ENCODE measurements around the gene CDK5R1.

CDK5R1 gene

DNA sequence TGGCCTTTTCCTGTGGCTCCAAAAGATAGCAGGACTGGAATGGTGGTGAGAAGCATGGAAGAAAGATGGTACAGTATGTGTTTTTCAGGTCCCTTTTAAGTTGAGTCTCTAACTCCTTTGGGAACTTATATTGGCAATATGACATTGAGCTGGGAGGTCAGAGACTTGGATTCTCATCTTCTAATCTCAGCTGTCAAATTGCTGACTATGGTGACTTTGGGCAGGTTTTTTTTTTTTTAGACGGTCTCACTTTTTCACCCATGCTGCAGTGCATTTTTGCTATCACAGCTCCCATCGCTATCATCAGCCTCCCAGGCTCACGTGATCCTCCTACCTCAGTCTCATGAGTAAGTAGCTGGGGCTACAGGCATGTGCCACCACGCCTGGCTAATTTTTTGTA, 15.1 kb upstream of the CDK5R1 start:
- DNase-seq (ENCODE audit: low read depth), result no peak

DNA sequence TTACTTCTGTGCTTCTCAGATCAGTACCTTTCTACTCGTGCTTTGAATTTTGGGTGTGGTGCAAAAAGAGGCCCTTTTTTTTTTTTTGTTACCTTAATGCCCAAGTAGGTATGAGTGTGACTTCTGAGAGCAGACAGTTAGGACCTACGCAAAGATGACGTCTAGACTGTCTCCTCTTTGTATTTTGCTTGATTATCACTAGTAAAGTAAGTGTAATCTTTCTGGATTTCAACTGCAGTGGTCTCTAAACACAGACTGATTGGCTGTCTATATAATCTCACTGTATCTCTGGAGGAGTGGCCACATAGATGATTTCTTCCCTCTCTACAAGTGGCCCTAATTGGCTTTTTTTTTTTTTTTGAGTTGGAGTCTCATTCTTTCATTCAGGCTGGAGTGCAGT, 11.5 kb upstream of the CDK5R1 start:
- no peak for DNase-seq (ENCODE audit: low read depth)

DNA sequence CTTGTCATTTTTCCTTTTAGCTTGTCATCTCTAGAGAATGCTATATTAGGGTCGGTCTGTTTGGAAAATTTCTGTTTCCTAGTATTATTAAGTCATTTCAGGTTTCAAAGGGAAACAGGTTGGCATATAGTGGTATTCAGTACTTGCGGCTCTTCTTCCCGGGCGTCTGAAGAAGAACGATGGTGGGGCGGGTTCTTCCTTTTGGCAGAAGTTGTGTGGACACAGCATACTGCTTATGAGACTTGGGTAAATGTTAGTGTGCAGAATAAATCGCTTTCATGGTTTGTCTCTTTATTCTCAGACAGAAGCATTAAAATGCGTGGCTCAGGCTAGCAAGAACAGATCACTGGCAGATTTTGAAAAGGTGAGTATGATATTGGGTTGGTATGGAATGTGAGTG, 9.6 kb upstream of the CDK5R1 start:
- no peak for DNase-seq (ENCODE audit: low read depth)

DNA sequence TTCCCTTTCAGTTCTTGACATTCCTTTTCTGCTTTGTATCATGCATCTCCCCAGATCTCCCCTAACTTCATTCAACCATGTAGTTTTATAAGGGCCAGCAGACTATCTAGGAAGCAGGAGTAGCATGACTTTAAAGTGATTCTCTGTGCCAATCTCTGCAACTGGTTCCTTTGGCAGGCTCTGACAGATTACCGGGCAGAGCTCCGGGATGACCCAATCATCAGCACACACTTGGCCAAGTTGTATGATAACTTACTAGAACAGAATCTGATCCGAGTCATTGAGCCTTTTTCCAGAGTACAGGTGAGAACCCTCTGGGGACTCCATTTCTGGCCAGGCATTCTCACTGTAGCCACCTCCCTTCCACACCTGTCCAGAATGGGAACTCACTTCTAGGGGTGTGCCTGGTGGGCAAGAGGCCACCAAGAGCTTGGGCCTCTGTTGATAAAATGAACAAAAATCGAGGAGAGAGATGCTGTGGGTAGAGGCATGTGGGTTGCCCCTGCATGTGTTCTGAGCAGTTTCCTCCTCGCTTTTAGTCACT, 7.6 kb upstream of the CDK5R1 start:
- DNase-seq (ENCODE audit: low read depth), result no peak

DNA sequence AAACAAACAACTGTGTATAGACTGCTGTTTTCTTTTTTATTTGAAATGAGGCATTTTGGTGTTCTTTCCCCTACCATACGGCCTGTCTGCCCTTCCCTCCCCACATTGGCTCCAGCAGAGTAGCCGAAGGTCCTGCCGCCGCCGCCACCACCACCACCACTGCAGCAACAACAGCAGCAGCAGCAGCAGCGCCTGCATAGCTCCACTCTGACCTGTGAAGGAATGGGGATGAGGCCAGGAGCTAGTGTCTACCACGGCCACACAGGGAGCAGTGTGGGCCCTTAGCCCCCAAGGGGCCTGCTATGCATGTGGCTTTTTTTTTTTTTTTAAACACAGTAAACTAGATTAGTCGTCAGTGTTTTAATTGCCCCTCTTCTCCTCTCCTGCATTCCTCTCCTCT, 5.6 kb upstream of the CDK5R1 start:
- no peak for DNase-seq (ENCODE audit: low read depth)

DNA sequence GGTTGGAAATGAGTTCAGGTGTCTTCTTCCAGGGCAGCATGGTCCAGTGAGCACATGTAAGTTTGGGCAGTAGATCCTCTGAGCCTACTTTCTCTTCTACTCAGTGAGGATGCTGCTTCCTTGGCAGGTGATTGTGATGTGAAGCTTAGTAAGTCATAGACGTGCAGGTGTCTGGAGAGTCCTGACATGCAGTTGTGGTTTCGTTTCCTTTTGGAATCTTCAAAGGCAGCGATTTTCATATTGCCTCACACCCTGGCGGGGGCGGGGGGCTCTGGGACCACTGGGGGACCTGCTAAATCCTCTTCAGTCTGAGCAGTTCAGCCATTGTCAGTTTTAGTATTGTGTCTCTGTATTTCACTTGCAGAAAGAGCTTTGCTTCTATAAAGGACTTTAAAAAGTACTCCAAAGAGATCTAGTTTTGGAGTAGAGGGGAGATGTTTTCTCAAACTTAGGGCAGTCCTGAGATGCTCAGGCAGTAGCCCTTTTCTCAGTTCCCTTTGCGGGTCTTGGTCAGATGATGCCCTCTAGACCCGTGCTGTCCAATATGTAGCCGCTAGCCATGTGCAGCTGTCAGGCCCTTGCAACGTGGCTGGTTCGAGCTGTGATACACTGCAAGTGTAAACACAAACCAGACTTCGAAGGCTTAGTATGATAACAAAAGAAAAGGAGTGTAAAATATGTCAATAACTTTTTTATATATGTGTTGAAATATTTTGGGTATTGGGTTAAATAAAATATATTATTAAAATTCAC, 4.0 kb upstream of the CDK5R1 start:
- no peak for DNase-seq (ENCODE audit: low read depth)

DNA sequence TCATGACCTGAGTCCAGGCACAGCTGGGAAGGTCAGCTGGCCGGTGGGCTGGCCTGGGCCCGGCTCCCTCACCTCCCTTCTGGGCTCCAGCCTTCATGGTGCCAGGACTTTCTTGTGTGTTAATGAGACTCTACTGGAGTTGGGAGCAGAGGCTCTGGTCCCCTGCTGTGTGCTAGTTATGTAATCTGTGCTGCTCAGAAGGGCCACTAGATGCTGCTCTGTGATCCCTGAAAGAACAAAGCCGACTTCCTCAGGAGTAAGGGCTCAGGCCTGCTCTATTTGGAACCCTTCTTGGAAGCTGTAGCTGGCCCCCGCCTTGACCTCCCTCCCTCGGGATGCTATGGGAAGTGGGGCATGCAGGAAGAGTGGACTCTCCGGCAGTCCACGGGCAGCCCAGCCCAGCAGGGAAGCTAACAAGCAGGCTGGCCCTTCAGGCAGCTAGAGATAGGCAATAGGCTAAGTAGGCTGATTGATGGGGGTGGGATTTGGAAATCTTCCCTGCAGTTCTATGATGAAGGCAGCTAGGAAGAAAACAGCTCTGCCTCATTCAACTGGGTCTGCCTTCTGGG, 3.3 kb upstream of the CDK5R1 start:
- peak; percentile 70 for DNase-seq (ENCODE audit: low read depth)

DNA sequence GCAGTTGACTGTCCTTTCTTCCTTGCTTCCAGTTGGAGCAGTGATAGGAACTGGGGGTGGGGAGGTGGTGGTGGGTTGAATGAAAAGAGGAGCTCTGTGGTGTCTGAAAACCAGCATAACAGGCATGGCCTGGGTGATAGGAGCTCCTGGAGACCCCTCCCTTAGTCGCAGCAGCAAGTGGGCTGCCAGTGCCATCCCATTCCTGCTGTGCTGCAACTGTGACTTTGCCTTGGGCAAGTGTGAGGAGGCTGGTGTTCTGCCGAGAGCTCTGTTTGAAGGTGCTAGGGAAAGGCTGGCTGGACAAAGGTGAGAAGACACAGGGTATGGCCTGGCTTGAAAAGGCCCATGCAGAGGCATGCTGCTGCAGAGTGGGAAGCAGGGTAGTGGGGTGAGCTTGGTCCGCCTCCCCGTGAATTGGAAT, 2.7 kb upstream of the CDK5R1 start:
- no peak for DNase-seq (ENCODE audit: low read depth)

DNA sequence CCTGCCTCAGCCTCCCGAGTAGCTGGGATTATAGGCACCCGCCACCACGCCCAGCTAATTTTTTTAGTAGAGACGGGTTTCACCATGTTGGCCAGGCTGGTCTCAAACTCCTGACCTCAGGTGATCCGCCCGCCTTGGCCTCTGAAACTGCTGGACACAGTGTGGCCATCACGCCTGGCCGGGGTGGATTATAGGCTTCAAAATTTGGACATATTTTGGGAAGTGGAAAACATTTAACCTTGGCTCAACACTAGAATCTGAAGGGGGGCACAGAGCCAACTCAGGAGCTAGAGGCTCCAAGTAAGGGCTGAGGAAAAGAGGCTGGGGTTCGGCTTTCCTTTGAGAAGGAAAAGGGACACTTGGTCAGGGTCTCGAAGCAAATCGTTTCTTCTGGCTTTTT, 2.2 kb upstream of the CDK5R1 start:
- no peak for DNase-seq (ENCODE audit: low read depth)

DNA sequence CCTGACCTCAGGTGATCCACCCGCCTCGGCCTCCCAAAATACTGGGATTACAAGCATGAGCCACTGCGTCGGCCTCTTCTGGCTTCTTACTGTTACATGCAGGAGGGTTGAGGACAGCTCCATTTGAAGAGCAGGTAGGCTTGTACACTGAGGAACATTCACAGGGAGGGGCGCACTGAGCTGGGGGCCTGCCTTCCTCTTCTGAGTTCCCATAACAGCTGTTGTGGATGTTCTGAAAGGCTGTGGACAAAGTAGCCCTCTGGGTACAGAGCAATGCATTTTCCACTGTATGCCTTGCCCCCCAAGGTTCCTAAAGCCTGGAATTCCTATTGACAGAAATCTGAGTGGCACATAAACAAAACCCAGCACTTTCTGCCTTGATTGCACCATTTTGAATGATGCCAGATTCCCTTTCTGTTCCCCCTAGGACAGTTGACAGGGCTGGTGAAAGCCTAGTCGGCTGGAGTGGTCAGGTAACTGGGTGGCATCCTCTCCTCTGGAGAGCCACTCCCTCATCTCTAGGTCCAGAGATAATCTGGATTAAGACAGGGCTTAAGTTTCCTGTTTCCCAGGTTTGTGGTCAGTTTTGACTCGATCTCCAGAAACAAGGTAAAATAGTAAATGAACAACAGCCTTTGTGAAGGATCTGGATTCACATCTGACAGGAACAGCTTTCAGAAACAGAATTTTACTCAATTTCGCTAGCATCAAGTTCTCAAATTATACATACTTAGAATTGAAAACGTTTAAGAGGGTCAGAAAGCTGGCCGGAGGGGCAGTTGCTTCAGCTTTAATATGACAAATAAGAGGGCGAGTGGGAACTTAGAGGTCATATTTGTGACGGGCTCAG, 1.3 kb upstream of the CDK5R1 start:
- DNase-seq (ENCODE audit: low read depth), result no peak

DNA sequence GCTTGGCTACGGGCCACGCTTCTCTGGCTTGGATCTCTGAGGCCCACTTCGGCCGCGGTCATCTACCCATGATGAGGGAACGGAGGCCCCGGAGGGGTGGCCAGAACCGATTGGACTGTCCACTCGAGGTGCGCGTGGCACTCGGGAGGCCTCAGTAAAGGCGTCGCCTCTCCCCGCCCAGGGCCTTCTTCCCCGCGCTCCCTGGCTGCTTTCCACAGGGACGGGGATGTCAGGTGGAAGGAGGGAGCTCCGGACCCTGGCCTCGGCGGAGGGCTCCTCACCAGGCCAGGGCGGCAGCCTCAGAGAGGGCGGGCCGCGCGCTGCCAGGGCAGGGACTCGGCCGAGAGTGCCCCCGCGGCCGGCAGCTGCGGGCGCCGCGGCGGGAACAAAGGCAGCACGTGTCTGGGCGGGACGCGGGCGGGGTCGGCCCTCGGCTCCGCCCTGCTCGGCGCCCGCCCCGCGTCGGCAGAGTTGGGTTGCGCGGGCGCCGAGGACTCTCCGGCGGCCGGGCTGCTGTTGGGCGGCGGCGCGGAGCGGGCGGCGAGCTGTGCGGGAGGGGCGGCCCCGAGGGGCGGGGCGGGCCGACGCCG, 587 bp upstream of the CDK5R1 start:
- peak; percentile 78 for DNase-seq (ENCODE audit: low read depth)

DNA sequence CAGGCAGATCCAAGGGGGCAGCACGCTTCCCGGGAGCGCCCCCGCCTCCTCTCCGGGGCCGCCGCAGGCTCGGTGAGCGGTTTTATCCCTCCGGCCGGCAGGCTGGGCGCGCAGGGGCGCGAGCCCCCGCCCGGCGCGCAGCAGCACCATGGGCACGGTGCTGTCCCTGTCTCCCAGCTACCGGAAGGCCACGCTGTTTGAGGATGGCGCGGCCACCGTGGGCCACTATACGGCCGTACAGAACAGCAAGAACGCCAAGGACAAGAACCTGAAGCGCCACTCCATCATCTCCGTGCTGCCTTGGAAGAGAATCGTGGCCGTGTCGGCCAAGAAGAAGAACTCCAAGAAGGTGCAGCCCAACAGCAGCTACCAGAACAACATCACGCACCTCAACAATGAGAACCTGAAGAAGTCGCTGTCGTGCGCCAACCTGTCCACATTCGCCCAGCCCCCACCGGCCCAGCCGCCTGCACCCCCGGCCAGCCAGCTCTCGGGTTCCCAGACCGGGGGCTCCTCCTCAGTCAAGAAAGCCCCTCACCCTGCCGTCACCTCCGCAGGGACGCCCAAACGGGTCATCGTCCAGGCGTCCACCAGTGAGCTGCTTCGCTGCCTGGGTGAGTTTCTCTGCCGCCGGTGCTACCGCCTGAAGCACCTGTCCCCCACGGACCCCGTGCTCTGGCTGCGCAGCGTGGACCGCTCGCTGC, 832 bp downstream of the CDK5R1 start:
- DNase-seq (ENCODE audit: low read depth), result peak; percentile 24

DNA sequence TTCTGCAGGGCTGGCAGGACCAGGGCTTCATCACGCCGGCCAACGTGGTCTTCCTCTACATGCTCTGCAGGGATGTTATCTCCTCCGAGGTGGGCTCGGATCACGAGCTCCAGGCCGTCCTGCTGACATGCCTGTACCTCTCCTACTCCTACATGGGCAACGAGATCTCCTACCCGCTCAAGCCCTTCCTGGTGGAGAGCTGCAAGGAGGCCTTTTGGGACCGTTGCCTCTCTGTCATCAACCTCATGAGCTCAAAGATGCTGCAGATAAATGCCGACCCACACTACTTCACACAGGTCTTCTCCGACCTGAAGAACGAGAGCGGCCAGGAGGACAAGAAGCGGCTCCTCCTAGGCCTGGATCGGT, 1.4 kb downstream of the CDK5R1 start:
- no peak for DNase-seq (ENCODE audit: low read depth)

DNA sequence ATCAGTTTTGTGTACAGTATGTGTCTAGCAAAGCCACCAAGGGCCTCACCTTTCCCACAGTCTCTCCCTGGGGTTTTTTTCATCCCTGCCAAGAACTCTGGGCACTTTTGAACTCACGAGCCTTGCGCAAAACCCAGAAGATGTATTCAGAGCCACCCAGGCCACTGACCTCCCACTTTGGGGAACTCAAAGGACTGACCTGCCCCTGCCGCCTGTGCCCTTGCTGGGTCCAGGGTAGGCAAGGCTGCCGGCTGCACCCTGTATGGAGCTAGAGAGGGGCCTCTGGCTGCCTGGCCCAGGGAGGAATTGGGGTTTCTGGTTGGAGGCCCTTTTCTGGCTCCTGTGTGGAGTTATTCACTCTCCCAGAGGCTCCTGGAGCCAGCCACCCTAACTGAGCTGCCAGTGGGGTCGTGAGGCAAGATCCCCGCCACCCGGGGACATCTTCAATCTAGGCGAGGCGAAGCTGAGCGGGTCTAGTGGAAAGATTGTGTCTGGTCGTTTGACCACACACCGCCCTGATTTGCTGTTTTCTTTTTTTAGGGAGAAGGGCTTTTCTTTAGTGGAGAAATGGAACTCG, 1.9 kb downstream of the CDK5R1 start:
- DNase-seq (ENCODE audit: low read depth), result no peak

DNA sequence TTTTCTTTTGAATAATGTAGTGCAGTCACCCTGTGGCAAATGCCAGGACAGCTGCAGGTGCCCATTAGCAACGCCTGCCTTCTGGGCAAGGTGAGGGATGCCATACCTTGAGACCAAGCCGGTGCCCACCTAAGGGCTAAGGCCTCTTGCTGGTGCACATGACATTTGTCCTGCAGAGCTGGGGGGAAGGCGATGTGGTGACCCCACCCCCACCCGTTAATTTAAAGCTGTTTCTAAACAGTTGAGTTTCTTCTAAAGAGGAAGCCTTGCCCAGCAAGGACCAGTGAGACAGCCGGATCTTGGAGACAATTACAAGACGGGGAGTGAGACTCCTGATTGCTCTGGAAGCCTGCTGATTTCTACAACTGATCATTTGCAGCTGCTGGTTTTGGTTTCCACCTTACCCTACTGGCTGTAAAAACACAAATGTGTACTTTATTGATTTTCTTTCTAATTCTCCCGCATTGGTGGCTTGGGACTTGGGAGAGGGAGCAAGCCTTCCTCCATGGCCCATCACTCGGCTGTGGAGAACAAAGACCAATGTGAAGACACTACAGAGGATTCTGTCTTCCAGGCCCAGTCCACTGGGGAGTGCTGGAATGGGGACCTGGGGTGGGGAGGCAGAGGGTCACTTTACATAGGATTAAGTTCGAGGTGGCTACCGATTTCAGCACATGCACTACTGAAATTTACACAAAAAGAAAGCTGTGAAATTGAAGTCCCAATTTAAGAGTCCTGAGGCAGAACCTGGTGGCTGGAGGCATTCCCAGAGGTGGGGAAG, 2.7 kb downstream of the CDK5R1 start:
- no peak for DNase-seq (ENCODE audit: low read depth)

DNA sequence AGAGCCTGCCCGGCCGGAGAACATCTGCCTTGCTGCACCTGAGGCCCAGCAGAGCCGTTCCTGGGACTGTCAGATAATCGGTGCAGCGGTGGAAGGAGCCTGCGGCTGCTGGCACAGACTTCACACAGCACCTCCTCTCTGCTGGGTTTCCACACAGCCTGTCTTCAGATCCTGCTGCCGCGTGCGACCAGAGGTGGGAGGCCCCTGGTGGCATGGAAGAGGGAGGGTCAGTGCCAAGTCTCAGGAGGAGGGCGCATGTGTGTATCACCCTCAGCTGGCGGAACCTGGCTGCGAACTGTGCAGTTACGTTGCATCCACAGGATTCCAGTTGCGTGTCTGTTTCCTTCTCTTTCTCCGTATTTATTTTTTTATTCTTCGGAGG, 3.3 kb downstream of the CDK5R1 start:
- no peak for DNase-seq (ENCODE audit: low read depth)

DNA sequence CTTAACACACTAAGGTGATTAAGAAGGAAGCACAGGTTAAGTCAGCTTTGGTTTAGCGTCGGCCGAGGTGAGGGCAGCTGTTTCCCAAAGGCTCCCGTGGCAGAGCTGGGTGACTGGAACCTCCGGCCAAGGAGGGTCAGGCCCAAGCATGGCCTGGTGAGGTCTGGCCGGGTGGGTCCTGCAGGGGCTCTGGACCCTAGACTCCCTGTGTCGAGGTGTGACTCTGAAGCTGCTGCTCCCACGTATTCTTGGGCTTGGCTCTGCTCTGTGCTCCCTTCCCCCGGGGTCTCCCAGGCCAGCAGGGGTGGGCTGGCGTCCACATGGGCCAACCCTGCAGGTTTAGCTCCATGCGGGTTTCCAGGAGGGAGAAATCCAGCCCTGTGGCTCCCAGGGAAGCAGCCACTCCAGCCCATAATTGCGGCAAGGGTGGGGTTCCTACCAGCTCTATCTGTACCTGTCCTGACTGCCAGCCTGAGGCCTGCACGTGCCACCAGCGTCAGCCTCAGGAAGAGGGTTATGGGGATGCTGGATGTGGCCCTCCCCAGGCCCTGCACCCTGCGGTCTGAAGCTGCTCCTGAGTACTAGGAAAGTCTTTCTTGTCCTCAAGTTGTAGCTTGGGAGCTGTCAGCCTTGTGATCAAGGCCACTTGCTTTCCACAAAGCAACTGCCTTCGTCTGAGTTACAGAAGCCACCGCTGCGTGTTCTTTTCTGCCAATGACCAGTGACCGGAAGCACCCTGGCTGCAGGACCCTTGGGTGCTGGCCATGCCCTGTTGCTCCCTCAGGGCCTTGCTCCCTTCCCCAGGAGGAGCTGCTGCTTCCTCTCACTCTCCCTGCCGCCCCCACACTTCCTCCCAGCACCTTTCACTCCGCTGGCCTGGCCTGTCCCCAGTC, 4.8 kb downstream of the CDK5R1 start:
- peak; percentile 11 for DNase-seq (ENCODE audit: low read depth)

DNA sequence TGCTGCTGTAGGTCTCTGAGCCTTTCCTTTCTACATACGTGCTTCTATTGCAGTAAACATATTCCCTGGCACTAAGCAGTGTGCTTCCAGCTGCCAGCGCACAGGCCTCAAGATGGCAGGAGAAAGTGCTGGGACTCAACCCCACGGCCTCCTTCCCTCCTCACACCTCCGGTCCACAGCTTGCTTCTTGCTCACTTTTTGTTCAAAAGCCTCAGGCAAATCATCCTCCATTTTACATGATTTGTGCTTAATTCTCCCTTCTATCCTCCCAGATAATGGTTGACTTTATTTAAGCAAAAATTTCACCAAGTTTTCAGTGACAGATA, 5.4 kb downstream of the CDK5R1 start:
- DNase-seq (ENCODE audit: low read depth), result no peak

DNA sequence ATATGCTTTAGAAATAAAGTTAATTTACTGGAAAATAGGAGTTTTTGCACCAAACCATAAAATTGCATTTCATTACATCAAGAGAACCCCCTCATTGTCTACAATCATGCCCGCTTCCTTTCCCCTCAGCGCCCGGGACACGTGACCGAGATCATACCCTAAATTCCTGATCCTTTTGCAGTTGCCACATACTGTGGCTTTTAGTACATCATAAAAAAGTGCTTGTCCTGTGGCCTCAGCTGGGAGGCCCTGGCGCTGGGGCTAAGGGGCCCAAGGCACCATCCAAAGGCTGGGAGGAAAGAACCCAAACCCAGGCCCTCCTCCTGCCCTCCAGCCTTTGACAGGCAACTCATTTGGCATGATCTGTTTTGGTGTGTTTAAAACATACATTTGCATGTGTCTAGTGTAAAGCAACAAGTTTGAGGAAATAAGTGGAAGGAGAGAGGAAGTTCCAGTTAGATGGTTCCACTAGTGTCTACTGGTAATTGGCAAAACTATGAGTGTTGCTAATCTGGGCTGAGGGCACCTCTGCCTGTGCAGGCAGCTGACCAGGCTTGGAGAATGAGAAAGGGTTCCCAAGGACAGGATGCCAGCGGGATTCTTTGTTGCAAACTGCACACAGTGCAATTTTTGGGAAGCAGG, 6.0 kb downstream of the CDK5R1 start:
- DNase-seq (ENCODE audit: low read depth), result no peak
